ENCODE measurements around the gene HMGB4.

DNA sequence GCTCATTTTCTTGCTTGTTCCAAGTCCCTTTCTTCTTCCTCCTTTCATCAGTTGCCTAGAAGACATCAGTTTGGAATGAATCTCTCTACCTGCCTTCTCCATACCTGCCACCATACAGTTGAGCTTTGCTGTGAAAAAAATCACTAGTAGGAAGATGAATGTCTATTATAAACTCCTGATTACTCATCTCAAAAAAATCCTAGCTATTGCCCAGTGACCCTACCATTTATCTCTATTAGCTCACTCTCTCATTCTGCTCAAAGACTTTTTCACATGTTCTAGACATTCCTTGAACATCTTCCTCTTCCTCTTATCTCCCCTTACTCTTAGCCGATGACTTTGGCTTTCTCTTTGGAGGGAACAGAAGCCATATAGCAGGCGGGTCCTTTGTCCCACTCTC lies 49.7 kb upstream of the HMGB4 start:
- TF ChIP-seq, protein P1, sequence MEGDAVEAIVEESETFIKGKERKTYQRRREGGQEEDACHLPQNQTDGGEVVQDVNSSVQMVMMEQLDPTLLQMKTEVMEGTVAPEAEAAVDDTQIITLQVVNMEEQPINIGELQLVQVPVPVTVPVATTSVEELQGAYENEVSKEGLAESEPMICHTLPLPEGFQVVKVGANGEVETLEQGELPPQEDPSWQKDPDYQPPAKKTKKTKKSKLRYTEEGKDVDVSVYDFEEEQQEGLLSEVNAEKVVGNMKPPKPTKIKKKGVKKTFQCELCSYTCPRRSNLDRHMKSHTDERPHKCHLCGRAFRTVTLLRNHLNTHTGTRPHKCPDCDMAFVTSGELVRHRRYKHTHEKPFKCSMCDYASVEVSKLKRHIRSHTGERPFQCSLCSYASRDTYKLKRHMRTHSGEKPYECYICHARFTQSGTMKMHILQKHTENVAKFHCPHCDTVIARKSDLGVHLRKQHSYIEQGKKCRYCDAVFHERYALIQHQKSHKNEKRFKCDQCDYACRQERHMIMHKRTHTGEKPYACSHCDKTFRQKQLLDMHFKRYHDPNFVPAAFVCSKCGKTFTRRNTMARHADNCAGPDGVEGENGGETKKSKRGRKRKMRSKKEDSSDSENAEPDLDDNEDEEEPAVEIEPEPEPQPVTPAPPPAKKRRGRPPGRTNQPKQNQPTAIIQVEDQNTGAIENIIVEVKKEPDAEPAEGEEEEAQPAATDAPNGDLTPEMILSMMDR (IDR thresholded peaks at IDR 0.05): no peak
- TF ChIP-seq ZNF302 (CRISPR knock-in tag; IDR thresholded peaks at IDR 0.05) (no peak), POLR2AphosphoS2 (conservative IDR thresholded peaks at IDR 0.05; ENCODE audit: low read length) (no peak), CEBPB (IDR thresholded peaks at IDR 0.05) (no peak), RARB (CRISPR knock-in tag; IDR thresholded peaks at IDR 0.05) (no peak), PHF8 (IDR thresholded peaks at IDR 0.05; ENCODE audit: borderline replicate concordance, low read depth) (no peak), POLR2A (IDR thresholded peaks at IDR 0.05; ENCODE audit: low read length) (no peak), BHLHE40 (IDR thresholded peaks at IDR 0.05; ENCODE audit: low read depth, low read length) (no peak), RNF2 (IDR thresholded peaks at IDR 0.05; ENCODE audit: borderline replicate concordance, low read depth) (no peak), MAZ (IDR thresholded peaks at IDR 0.05; ENCODE audit: borderline replicate concordance, low read depth, low read length) (no peak)

Measured in A549 (cell line).